GM18870 (cell line): ENCODE measurements around the gene CDKN2D.
A peak's percentile ranks its signal among the peaks of the same experiment; 100 is the strongest.
"Not testable (repeated sequence)": the region's sequence is repeated elsewhere in the genome, so short reads cannot be mapped to it uniquely, and the experiment has no call there.

ENCODE experiments used
- ATAC-seq: cut with Tn5 transposase; IDR thresholded peaks from one replicate; pipeline ENCODE4 v1.9.1; 2021; ENCODE audit warnings: moderate library complexity; ENCODE audit not compliant: unreplicated experiment

CDKN2D gene

DNA sequence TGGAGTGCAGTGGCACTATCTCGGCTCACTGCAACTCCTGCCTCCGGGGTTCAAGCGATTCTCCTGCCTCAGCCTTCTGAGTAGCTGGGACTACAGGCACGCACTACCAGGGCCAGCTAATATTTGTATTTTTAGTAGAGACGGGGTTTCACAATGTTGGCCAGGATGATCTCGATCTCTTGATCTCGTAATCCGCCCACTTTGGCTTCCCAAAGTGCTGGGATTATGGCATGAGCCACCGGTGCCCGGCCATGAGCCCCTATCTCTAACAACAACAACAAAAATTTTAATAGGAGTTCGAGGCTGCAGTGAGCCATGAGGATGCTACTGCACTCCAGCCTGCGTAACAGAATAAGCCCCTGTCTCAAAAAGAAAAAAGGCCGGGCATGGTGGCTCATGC lies 13.3 kb upstream of the CDKN2D start:
- no peak for ATAC-seq

DNA sequence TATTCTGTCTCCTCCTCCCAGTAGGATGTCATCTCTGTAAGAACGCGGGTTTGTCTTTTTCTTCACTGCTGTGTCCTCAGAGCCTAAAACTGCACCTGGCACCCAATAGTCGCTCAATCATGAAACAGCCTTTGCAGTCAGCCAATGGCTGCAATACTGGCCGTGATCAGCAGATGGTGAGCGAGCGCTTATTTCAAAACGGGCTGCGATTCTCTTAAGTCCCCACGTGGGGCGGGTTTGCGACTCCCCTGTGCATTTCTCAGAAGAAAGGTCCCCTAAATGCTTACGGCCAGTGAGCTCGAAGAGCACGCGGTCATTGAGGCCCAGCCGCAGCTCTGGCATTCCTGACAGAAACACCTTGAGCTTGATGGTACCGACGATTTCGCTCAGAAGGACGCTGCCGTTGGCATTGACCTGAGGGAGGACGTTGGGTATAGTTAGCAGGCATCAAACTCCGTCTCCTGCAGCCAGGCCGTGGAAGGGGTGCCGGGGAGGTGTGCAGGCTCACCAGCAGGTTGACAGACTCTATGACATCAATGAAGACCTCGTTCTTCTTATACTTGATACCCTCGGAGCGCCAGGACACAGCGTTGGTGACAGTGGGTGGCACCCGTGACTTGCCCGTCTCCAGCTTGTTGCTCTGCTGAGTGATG lies 12.3 kb upstream of the CDKN2D start:
- no peak for ATAC-seq

DNA sequence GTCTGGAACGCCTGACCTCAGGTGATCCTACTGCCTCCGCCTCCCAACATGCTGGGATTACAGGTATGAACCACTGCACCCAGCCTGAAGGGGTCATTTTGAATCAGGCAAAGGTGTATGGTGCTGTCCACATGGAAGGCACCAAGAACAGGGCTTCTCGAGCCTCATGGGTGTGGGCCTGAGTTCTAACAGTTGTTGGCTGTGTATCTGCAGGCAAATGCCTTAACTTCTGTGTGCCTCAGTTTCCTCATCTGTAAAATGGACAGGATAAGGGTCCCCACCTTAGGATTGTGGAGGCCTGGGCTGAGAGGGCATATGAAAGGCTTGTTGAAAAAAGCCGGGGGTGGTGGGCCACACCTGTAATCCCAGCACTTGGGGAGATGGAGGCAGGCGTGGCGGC lies 9.2 kb upstream of the CDKN2D start:
- no peak for ATAC-seq

- ATAC-seq, result no peak
Observed at GRCh38 chr19:10575011-10575716, 6.4 kb upstream of the CDKN2D start.

- no peak for ATAC-seq
Observed at GRCh38 chr19:10574462-10574861, 5.7 kb upstream of the CDKN2D start.

DNA sequence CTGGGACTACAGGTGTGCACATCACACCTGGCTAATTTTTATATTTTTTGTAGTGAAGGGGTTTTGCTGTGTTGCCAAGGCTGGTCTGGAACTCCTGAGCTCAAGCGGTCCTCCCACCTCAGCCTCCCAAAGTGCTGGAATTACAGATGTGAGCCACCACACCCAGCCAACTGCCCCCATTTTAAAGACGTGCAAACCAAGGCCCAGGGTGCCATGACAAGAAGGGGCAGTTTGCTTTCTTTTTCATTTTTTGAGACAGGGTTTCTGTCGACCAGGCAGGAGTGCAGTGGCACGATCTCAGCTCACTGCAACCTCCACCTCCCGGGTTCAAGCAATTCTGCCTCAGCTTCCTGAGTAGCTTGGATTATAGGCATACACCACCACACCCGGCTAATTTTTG lies 5.0 kb upstream of the CDKN2D start:
- not testable (repeated sequence) for ATAC-seq

DNA sequence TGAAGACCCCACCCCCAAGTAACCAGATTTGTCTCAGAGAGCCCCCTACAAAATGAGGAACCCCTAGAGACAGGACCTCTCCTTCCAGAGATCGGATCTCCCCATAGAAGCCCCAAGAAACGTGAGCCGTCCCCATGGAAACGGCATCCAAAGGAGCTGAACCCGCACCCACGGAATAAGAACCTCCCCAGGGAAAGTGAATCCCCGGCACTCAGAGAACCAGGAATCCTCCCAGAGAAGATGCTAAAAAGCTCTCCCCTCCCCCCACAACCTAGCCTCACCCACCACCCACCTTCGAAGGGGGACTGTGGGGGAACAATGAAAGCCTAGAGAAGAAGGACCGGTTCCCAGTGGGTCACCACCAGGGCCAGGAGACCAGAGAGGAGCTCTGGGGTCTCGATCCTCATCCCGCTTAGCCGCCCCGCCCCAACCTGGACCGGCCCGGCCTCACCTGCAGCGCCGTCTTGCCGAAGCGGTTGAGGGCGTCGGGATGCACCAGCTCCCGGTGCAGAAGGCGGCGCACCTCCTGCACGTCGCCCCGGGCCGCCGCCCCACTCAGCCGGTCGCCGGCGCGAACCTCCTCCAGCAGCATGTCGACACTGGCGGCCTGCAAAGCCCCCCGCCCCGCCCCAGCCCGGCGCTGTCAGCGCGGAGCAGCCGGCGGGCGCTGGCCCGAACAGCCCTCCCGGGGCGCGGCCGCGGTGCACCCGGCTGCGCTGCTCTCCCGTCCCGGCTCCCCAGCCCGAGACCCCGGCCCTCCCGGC lies 535 bp downstream of the CDKN2D start:
- no peak for ATAC-seq

GRCh38 chr19:10567656-10568055 lies 1.1 kb downstream of the CDKN2D start:
- ATAC-seq, result no peak

GRCh38 chr19:10566658-10567410 lies 1.9 kb downstream of the CDKN2D start:
- no peak for ATAC-seq

- ATAC-seq, result no peak
Observed at GRCh38 chr19:10566408-10566657, 2.4 kb downstream of the CDKN2D start.

DNA sequence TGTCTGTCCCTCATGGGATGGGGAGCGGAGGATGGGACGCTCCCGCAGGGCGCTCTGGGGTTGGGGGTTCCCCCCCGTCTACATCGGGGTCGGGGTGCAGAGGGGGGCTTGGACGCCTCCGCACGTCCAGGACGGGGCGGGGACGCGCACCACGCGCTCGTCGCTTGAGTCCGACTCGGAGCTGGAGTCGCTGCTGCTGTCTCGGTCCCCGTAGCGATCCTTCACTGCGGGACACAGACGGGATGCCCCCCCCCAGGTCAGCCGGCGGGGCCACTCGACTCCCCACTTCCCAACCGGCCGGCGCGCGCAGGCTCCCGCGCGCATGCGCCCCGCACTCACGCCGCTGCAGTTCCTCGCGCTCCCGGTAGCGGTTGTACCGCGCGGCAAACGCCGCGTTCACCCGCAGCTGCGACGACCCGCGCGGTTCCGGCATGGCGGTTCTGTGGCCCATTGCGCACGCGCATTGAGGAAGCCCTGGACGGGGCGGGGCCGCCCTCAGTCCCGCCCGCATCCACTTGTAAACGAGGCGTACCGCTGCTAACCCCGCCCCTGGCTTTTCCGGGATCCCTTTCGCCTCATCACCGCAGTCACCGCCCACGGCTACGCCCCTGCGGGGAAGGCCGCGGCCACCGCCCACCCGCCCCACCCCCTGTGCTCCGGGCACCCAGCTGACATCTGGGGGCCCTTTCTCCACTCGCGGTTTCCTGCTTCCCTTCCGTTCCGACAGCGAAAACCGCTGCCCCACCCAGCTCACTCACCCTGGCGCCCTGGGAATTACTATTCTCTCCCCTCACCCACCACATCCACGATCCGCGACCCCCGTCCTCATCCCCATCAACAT lies 3.0 kb downstream of the CDKN2D start, which contains the start of gene KRI1:
Gene KRI1 (minus strand): TSS at position 444 of the 841 bp plus-strand sequence. CDS start 11 bp downstream, at position 433.
- peak; percentile 32 for ATAC-seq

DNA sequence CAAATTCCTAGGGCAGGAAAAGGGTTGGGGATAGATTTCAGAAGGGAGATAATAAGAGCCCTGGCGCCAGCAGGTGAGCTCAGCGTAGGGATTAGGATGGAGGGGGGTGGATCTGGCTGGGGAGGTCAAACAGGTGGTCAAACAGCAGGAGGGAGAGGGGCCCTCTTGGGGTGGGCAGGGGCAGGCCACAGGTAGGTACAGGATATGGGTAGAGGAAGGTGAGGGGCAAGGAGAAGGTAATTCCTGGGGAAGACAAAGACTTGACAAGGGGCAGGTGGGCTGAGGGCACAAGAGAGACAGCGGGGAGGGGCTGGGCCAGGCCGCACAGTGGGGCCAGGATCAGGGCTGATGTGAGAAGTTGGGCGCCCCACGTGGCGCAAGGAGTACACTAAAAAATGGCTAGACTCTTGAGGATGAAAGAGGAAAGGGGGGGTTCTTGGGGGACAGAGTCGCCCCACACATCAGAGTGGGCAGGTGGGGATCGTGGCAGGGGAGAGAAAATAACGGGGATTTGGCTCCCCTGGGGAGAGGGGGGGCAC lies 3.7 kb downstream of the CDKN2D start:
- no peak for ATAC-seq

- ATAC-seq, result no peak
Observed at GRCh38 chr19:10562609-10563008, 6.2 kb downstream of the CDKN2D start.

GRCh38 chr19:10560154-10560553 lies 8.6 kb downstream of the CDKN2D start:
- ATAC-seq, result no peak

GRCh38 chr19:10557603-10558197 lies 11.1 kb downstream of the CDKN2D start:
- ATAC-seq, result no peak

DNA sequence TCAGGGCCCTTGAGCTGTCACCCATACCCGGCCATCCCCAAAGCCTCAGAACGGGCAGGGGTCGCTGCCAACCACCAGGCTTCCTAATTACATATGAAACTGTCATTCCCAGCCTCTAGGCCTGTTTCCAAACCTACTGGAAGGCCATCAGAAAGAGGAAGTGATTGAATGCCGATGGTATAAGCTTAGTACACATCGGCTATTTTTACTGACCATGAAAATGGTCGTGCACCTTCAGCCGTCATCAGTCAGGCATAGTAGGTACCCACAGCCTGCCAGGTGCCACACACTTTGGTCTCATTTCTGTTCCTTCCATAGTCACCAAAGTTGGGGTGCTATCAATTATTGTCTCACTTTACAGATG lies 13.2 kb downstream of the CDKN2D start:
- no peak for ATAC-seq

- no peak for ATAC-seq
Observed at GRCh38 chr19:10554760-10555609, 13.8 kb downstream of the CDKN2D start.

DNA sequence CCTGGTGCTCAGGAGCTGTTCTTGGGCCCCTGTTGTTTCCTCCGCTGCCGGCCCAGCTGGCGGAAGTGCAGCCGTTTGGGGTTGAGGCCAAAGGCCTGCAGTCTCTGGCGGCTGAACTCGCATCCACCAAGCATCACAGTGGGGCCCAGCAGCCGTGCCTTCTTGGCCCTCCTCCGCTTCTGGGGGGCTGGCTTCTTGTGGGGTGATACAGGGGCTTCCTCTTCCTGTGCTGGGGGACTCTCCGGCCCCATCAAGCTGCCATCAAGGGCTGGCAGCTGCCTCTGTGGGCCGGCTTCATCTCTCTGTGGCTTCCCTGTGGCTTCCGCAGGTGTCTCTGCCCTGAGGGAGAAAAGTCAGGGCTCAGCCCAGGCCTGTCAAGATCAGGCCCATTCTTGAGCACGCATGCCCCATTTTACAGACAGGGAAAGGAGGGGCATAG lies 14.8 kb downstream of the CDKN2D start:
- ATAC-seq, result no peak

- no peak for ATAC-seq
Observed at GRCh38 chr19:10553087-10553667, 15.6 kb downstream of the CDKN2D start.
